Activated CD8-positive, alpha-beta memory T cell treated with anti-CD3 and anti-CD28 coated beads for 36 hours (primary cell): ENCODE data around the gene SRP54. TPM values are rescaled to one million over a fixed set of nuclear protein-coding genes. Genes with fewer than 3 reads are reported as not detected.
"Not testable (repeated sequence)": the region's sequence is repeated elsewhere in the genome, so short reads cannot be mapped to it uniquely, and the experiment has no call there.

Source experiments
- CTCF ChIA-PET: fragments of 350-600 bp; sonication (Branson Sonifier 250); formaldehyde crosslinking; loops from one replicate; lab custom pipeline; 2021; ENCODE audit warnings: antibody characterized with exemption; lab: Charles Lee
- POLR2A ChIA-PET: fragments of 350-600 bp; sonication (Branson Sonifier 250); formaldehyde crosslinking; loops from one replicate; lab custom pipeline; 2021; ENCODE audit warnings: antibody characterized with exemption; lab: Charles Lee
- total RNA-seq, 2 experiments: library from RNA; stranded (reverse); gene quantifications; one replicate each; pipeline ENCODE4 v1.2.3, GENCODE V29; 2021

The SRP54 gene
- total RNA-seq, 2 experiments from 2014 or later = 72.4 to 74.1 TPM

GRCh38 chr14:34980337-34980900, 2.4 kb upstream of the SRP54 start:
- CTCF ChIA-PET = interaction anchor here (0.6 to 1.5 kb wide), 3 partner anchors 18 to 105 kb away, joined by 3 to 4 read pairs (median 3); partner anchors contain the start of genes BAZ1A and FAM177A1
- POLR2A ChIA-PET = interaction anchor here (0.6 to 3.2 kb wide), 3 partner anchors 48 to 66 kb away, joined by 3 to 32 read pairs (median 13); partner anchors contain the start of gene FAM177A1

- ChIA-PET POLR2A (interaction anchor here (0.6 to 3.2 kb wide), 8 partner anchors 34 to 422 kb away, joined by 3 to 32 read pairs (median 9); partner anchors contain the start of genes BAZ1A, FAM177A1 and NFKBIA), CTCF (interaction anchor here (0.9 to 1.5 kb wide), 5 partner anchors 47 to 311 kb away, joined by 3 to 4 read pairs (median 3); partner anchors contain the start of genes BAZ1A and FAM177A1)
Measured at GRCh38 chr14:34981743-34982420, 910 bp upstream of the SRP54 start.

- POLR2A ChIA-PET = interaction anchor here (0.5 to 3.2 kb wide), 7 partner anchors 12 to 421 kb away, joined by 3 to 32 read pairs (median 12); partner anchors contain the start of genes BAZ1A, FAM177A1 and NFKBIA
- CTCF ChIA-PET = interaction anchor here (0.7 kb wide), 1 partner anchor 110 kb away, joined by 3 read pairs; no protein-coding TSS in a partner anchor
Measured at GRCh38 chr14:34983148-34983760, 462 bp downstream of the SRP54 start.

- ChIA-PET POLR2A (interaction anchor here (0.7 to 3.2 kb wide), 3 partner anchors 11 to 111 kb away, joined by 3 to 32 read pairs (median 18); partner anchors contain the start of gene FAM177A1), CTCF (interaction anchor here (0.5 kb wide), 1 partner anchor 107 kb away, joined by 3 read pairs; no protein-coding TSS in a partner anchor)
Measured at GRCh38 chr14:34983786-34984185, 994 bp downstream of the SRP54 start.

- CTCF ChIA-PET = no interaction called here
- POLR2A ChIA-PET = interaction anchor here (0.6 kb wide), 1 partner anchor 113 kb away, joined by 3 read pairs; no protein-coding TSS in a partner anchor
Measured at GRCh38 chr14:34985740-34986139, 2.9 kb downstream of the SRP54 start.

- ChIA-PET POLR2A (no interaction called here), CTCF (no interaction called here)
Measured at GRCh38 chr14:34987180-34987579, 4.4 kb downstream of the SRP54 start.

- ChIA-PET POLR2A (interaction anchor here (1.0 kb wide), 1 partner anchor 128 kb away, joined by 4 read pairs; no protein-coding TSS in a partner anchor), CTCF (no interaction called here)
Measured at GRCh38 chr14:34989762-34990161, 7.0 kb downstream of the SRP54 start.

GRCh38 chr14:34993426-34993825, 10.6 kb downstream of the SRP54 start:
- POLR2A ChIA-PET = no interaction called here
- CTCF ChIA-PET = no interaction called here

GRCh38 chr14:34994668-34995067, 11.9 kb downstream of the SRP54 start:
- CTCF ChIA-PET = interaction anchor here (0.7 kb wide), 1 partner anchor 347 kb away, joined by 6 read pairs; no protein-coding TSS in a partner anchor
- POLR2A ChIA-PET = no interaction called here

GRCh38 chr14:34997762-34998161, 15.0 kb downstream of the SRP54 start:
- ChIA-PET CTCF (no interaction called here), POLR2A (no interaction called here)

- POLR2A ChIA-PET = no interaction called here
- CTCF ChIA-PET = interaction anchor here (0.5 kb wide), 1 partner anchor 9 kb away, joined by 5 read pairs; no protein-coding TSS in a partner anchor
Measured at GRCh38 chr14:34999500-34999899, 16.7 kb downstream of the SRP54 start.

GRCh38 chr14:35001621-35002020, 18.8 kb downstream of the SRP54 start:
- CTCF ChIA-PET = interaction anchor here (0.7 kb wide), 2 partner anchors 31 to 414 kb away, joined by 3 read pairs; no protein-coding TSS in a partner anchor
- POLR2A ChIA-PET = no interaction called here

GRCh38 chr14:35004839-35005238, 22.0 kb downstream of the SRP54 start:
- CTCF ChIA-PET = interaction anchor here (0.5 kb wide), 1 partner anchor 81 kb away, joined by 3 read pairs; no protein-coding TSS in a partner anchor
- POLR2A ChIA-PET = no interaction called here

- ChIA-PET CTCF (interaction anchor here (0.7 kb wide), 1 partner anchor 649 kb away, joined by 3 read pairs; no protein-coding TSS in a partner anchor), POLR2A (no interaction called here)
Measured at GRCh38 chr14:35016568-35016967, 33.8 kb downstream of the SRP54 start.

GRCh38 chr14:35020713-35021112, 37.9 kb downstream of the SRP54 start:
- POLR2A ChIA-PET = no interaction called here
- CTCF ChIA-PET = no interaction called here

GRCh38 chr14:35028435-35028834, 45.6 kb downstream of the SRP54 start:
- CTCF ChIA-PET = no interaction called here

GRCh38 chr14:35032562-35032961, 49.8 kb downstream of the SRP54 start:
- CTCF ChIA-PET = no interaction called here
- POLR2A ChIA-PET = no interaction called here

More at GRCh38 chr14:35028435-35028834, 45.6 kb downstream of the SRP54 start:
- POLR2A ChIA-PET = no interaction called here

GRCh38 chr14:35034440-35034833, 51.6 kb downstream of the SRP54 start:
- ChIA-PET POLR2A (no interaction called here), CTCF (no interaction called here)

- POLR2A ChIA-PET, CTCF ChIA-PET: not testable (repeated sequence)
Measured at GRCh38 chr14:35034944-35035554, 52.3 kb downstream of the SRP54 start.
